Measurements from ENCODE around the gene HADHA.
"Not testable (repeated sequence)": the region's sequence is repeated elsewhere in the genome, so short reads cannot be mapped to it uniquely, and the experiment has no call there.

DNA sequence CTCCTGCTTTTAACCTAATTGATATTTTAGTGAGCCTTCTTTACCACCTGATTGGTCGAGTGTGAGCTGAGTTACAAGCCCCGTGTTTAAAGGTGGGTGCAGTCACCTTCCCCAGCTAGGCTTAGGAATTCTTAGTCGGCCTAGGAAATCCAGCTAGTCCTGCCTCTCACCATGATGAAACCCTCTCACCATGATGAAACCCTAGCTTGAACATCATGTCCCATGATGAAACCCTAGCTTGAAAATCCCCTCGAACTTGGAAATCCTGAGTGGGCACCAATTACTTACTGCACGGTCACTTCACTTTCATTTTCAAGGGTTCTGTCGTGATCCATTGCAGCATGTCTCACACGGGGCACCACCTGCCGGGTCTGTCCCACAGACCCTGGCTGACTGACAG, 14.4 kb upstream of the HADHA start:
- not testable (repeated sequence) for TF ChIP-seq POLR2A (IDR thresholded peaks at IDR 0.05; ENCODE audit: low read length); GATA1 (IDR thresholded peaks at IDR 0.05; ENCODE audit: low read depth, low read length)

All from erythroblast (primary cell).